GM15510 (cell line): ENCODE data around the gene SUPT3H.

Experiments
- POLR2A ChIP-seq: IDR thresholded peaks from 3 replicates; pipeline ENCODE4 v1.6.1; 2011; ENCODE audit warnings: borderline replicate concordance; ENCODE audit not compliant: insufficient read length; ENCODE audit errors: extremely low read depth

The SUPT3H gene

GRCh38 chr6:45320349-45320748 lies 57.4 kb downstream of the SUPT3H start:
- TF ChIP-seq POLR2A: no peak

DNA sequence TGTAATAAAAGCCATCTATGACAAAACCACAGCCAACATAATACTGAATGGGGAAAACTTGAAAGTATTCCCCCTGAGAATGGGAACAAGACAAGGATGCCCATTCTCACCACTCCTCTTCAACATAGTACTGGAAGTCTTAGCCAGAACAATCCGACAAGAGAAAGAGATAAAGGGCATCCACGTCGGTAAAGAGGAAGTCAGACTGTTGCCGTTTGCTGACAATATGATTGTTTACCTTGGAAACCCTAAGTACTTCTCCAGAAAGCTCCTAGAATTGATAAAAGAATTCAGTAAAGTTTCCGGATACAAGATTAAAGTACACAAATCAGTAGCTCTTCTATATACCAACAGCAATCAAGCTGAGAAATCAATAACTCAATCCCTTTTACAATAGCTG lies 63.6 kb downstream of the SUPT3H start:
- TF ChIP-seq POLR2A: no peak

DNA sequence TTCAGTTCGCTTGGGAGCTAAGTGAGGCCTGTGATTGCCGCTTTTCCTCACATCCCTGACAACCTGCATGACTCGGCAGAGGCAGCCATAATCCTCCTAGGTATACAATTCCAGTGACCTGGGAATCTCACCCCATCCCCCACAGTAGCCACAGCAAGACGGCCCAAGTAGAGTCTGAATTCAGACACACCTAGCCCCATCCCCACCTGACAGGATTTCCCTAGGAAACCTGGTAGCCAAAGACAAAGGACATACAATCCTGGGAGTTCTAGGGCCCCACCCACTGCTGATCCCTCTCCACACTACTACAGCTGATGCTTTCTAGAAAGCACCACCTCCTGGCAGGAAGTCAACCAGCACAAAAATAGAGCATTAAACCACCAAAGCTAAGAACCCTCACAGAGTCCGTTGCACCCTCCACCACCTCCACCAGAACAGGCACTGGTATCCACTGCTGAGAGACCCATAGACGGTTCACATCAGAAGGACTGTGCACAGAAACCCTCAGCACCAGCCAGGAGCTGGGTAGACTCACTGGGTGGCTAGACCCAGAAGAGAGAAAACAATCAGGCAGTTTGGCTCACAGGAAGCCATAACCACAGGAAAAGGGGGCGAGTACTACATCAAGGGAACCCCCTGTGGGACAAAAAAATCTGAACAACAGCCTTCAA lies 67.5 kb downstream of the SUPT3H start:
- no peak for TF ChIP-seq POLR2A

- TF ChIP-seq POLR2A: no peak
Measured at GRCh38 chr6:45305546-45305945, 72.2 kb downstream of the SUPT3H start.

GRCh38 chr6:45302832-45303231 lies 74.9 kb downstream of the SUPT3H start:
- TF ChIP-seq POLR2A: no peak

GRCh38 chr6:45301348-45302142 lies 76.2 kb downstream of the SUPT3H start:
- TF ChIP-seq POLR2A: no peak

GRCh38 chr6:45300736-45301135 lies 77.0 kb downstream of the SUPT3H start:
- no peak for TF ChIP-seq POLR2A

DNA sequence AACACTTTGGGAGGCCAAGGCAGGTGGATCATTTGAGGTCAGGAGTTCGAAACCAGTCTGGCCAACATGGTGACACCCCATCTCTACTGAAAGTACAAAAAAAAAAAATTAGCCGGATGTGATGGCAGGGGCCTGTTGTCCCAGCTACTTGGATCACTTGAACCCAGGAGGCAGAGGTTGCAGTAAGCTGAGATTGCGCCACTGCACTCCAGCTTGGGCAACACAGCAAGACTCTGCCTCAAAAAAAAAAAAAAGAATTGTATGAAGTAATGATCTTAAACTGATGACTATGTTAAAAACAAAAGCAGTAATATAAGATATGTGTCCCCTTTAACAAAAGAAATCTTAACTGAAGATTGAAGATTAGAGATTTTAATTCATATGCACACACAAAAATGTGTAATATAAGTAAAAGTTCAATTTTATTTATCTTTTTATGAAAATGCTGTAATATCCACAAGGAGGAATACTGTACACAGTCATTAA lies 78.6 kb downstream of the SUPT3H start:
- no peak for TF ChIP-seq POLR2A

GRCh38 chr6:45297320-45297719 lies 80.4 kb downstream of the SUPT3H start:
- TF ChIP-seq POLR2A: no peak

GRCh38 chr6:45293306-45293705 lies 84.4 kb downstream of the SUPT3H start:
- TF ChIP-seq POLR2A: no peak

GRCh38 chr6:45289751-45290514 lies 87.8 kb downstream of the SUPT3H start:
- TF ChIP-seq POLR2A: no peak

- TF ChIP-seq POLR2A: no peak
Measured at GRCh38 chr6:45278367-45278766, 99.4 kb downstream of the SUPT3H start.

GRCh38 chr6:45275358-45275757 lies 102.4 kb downstream of the SUPT3H start:
- no peak for TF ChIP-seq POLR2A

DNA sequence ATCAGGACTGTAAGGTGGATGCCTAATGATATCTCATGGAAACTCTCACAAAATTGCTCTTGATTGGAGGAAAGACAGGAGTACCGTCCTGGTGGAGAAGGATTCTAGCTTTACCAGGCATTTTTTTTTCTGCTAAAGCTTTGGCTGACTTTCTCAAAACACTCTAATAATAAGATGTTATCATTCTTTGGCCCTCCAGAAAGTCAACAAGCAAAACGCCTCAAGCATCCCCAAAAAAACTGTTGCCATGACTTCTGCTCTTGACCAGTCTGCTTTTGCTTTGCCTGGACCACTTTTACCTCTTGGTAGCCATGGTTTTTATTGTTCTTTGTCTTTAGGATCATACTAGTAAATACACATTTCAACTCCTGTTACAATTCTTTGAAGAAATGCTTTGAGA lies 105.1 kb downstream of the SUPT3H start:
- TF ChIP-seq POLR2A: no peak

DNA sequence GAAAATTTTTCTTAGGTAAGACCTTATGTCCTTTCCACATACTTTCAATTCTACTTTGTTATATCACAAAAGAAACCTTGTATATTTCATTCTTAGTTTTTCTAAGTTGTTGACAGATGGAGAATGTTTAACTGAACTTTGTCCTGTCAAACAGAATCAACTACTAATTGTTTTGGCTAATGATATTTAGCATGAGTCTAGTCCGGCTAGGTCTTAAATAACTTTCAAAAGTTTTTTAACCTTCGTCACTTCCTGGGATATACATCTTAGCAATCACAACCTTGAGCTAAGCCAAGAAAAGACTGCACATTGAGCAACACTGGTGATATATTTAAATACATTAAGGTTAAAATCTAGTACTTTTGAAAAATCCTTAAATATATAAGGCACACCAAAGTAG lies 112.5 kb downstream of the SUPT3H start:
- TF ChIP-seq POLR2A: no peak
